Activated CD8-positive, alpha-beta memory T cell treated with anti-CD3 and anti-CD28 coated beads for 1 hour (primary cell): ENCODE measurements around the gene SLC17A8.
"Not testable (repeated sequence)": the region's sequence is repeated elsewhere in the genome, so short reads cannot be mapped to it uniquely, and the experiment has no call there.

Source experiments
- DNase-seq, 2 donors: peaks; one replicate each; pipeline ENCODE4 v3.0.0-alpha.2; 2020; ENCODE audit warnings: low read depth in 1 of 2; ENCODE audit errors: extremely low read depth in 1 of 2

Gene SLC17A8

DNA sequence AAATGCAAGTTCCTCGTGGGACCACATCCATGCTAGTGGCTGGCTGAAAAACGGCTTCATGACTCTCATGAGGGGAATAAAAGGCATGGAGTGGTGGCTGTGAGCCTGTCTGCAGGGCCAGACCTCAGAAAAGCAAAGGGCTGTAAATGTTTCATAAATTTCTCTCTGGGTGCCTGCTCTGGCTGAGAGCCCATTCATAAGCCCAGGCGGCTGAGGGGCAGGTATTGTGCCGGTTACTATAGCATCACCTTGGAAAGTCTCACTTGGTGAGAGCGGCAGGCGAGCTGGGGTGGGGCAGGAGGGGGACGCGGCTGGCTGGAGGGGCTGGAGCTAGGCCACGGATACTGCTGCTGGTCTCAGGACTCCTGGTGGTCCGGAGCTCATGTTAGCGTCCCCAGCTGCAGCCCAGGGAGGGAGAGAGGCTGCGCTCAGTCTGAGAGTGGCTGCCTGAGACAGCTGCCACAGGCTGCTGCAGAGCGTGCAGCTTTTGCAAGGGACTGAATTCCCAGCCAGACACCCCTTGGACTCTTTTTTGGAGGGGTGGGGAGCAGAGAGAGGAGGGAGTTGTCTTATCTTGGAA, at the start of gene SLC17A8:
Gene SLC17A8, plus strand, starts transcription at position 431 of the 580 bp plus-strand sequence. CDS start 318 bp downstream, outside the sequence.
- DNase-seq: no peak

DNA sequence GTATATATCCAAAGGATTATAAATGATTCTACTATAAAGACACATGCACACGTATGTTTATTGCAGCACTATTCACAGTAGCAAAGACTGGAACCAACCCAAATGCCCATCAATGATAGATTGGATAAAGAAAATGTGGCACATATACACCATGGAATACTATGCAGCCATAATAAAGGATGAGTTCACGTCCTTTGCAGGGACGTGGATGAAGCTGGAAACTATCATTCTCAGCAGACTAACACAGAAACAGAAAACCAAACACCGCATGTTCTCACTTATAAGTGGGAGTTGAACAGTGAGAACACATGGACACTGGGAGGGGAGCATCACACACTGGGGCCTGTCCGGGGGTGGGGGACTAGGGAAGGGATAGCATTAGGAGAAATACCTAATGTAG, 48.7 kb upstream of the SLC17A8 start:
- not testable (repeated sequence) for DNase-seq

GRCh38 chr12:100311317-100311716, 45.6 kb upstream of the SLC17A8 start:
- DNase-seq: no peak

- no peak for DNase-seq
Measured at GRCh38 chr12:100317371-100317770, 39.5 kb upstream of the SLC17A8 start.

DNA sequence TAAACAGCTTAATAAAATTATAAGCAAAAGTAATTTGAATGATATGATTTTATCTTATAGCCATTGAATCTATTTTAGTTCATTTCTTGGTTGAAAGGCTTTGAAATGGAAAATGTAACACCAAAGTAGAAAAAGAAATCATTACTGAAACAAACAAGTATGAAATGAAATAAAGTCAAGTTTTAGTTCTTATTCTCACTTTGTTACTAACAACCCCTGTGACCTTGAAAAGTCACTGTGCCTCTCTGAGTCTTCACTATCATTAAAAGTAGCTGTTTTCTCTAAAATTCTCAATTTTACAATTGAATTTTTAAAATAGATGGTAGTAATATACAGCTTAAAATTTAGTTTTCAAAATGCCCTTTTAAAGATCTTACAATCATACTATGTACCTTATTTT, 32.4 kb upstream of the SLC17A8 start:
- no peak for DNase-seq

GRCh38 chr12:100326208-100326607, 30.7 kb upstream of the SLC17A8 start:
- no peak for DNase-seq

GRCh38 chr12:100329800-100330199, 27.1 kb upstream of the SLC17A8 start:
- no peak for DNase-seq

DNA sequence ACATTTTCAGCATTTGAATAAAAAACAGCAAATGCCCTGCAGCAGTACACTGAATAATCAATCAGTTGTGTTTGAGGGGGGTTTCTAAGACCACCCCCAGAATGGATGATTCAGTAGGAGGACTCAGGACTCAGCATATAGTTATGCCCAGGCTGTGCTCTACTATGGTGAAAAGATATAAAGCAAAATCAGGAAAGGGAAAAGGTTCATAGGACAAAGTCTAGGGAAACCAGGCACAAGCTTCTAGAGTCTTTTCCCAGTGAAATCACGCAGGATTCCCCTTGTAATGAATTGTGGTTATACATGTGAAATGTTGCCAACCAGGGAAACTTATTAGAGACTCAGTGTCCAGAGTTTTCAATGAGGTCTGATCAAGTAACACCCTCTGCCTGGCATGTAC, 25.0 kb upstream of the SLC17A8 start:
- no peak for DNase-seq

GRCh38 chr12:100332852-100333251, 24.0 kb upstream of the SLC17A8 start:
- no peak for DNase-seq

GRCh38 chr12:100337299-100337698, 19.6 kb upstream of the SLC17A8 start:
- DNase-seq: no peak

GRCh38 chr12:100337727-100338126, 19.1 kb upstream of the SLC17A8 start:
- DNase-seq: no peak

DNA sequence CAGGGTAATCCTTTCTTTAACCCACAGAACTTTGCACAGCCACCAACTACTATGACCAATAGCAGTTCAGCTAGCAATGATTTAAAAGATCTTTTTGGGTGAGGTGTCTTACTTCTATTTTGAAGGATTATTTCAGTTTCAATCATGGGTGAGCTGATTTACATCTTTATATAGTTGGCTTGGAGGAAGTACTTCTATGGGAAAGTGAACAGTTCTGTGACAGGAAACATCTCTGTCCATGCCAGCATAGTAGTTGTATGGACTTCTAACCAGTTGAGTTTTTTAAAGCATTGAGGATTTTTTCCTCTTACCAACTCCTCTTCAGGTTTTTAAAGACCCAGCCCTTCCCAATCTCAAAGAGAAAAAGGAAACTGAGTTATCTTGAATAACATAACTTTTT, 17.8 kb upstream of the SLC17A8 start:
- no peak for DNase-seq

- DNase-seq: not testable (repeated sequence)
Measured at GRCh38 chr12:100342897-100343296, 14.0 kb upstream of the SLC17A8 start.

GRCh38 chr12:100344351-100344750, 12.5 kb upstream of the SLC17A8 start:
- not testable (repeated sequence) for DNase-seq

GRCh38 chr12:100345020-100345767, 11.7 kb upstream of the SLC17A8 start:
- DNase-seq: no peak

DNA sequence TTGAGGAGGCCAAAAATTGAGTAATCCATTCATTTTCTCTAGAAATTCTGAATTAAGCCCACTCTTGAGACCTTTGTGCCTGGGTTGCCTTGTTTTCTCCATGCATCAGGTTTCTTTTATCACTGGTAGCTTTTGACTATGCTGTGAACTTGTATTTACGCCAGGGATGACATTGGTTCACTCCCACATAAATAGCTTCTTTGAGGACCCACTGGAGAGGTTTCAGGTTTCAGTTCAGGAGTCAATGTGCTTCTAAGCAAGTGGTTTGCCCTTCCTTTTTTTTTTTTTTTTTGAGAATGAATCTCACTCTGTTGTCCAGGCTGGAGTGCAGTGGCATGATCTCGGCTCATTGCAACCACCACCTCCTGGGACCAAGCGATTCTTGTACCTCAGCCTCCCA, 10.2 kb upstream of the SLC17A8 start:
- no peak for DNase-seq

- DNase-seq: no peak
Measured at GRCh38 chr12:100348657-100349454, 8.0 kb upstream of the SLC17A8 start.

DNA sequence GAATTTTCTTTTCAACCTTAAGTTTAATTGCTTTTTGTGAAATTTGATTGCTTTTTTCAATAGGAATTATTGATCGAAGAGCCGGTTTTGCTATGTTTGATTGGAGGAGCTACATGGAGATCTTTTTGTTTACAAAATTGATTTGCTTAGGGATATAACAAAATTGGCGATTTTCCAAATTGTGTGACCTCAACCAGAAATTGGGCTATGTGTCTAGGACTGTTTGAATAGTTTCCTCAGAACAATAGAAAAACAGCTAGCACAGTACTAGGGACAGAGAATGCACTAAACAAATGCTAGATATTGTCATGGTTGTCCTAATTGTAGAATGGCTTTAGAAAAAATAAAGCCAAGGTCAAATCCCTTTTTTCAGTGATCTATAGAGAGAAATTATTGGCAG, 2.4 kb downstream of the SLC17A8 start:
- DNase-seq: no peak

DNA sequence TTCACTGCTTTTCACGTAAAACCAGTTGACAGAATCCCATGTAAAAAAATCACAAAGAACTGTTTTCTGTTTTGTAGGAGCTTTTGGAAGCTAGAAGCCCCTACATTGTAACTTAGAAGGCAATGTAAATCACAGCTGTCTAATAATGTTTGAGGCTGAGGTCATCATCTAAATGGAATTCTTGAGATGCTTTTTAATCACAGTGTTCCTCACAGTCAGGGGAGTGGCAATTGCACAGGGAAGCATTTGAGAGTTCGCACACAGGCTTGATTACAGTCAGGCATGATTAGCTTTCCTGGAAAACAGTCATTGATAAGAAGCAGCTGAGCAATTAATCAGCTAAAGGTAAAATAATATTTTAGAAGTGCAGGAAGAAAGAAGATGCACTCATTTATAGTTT, 2.9 kb downstream of the SLC17A8 start:
- DNase-seq: no peak

DNA sequence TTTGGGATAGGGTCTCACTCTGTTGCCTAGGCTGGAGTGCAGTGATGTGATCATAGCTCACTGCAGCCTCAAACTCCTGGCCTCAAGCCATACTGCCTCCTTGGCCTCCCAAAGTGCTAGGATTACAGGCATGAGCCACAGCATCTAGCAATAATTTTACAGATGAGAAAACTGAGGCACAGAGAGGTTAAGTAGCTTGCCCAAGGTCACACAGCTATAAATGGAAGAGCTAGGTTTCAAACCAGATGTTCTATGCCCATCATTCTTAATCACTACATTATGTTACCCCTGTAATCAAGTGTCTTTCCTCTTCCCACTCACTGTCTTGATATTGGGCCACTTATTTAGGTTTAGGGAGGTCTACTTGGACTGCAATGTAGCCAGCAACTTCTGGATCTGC, 3.6 kb downstream of the SLC17A8 start:
- DNase-seq: no peak

DNA sequence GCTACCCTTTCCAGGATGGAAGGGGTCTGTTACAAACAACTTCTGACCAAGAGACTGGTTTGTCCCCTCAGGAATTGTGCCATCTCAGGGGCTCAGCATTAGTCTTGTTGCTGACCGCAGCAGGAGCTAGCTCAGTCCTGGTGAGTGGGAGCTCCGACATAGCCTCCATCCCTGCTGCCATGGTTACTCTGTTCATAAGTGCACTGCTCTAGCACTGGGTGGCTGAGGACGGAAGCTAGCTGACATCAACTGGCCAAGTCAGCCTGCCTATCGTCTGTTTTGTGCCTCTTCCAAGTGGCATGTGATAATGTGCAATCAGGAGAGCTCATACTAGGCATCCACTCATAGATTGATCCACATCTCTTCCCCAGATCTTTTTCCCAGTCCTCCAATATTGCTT, 7.5 kb downstream of the SLC17A8 start:
- DNase-seq: no peak

GRCh38 chr12:100365411-100365810, 8.5 kb downstream of the SLC17A8 start:
- DNase-seq: no peak
